ENCODE results near the gene HDAC3. TPM values are rescaled to one million over a fixed set of nuclear protein-coding genes. Genes with fewer than 3 reads are reported as not detected.

HDAC3 gene
- total RNA-seq, 1 donor, result 47.8 TPM

- H3K4me2 ChIP-seq (ENCODE audit: insufficient read depth, low read length), result no peak overlapping the region
- H3K36me3 ChIP-seq (ENCODE audit: insufficient read depth, low read length), result peaks cover 2% of the 10 kb centered on the region
- no peak overlapping the region for H3K27ac ChIP-seq (ENCODE audit: low read depth, low read length)
- H2AFZ ChIP-seq (ENCODE audit: low read length), result no peak overlapping the region
- no peak overlapping the region for H3K4me3 ChIP-seq (ENCODE audit: insufficient read depth, low read length)
- TF ChIP-seq CTCF (IDR thresholded peaks at IDR 0.05; ENCODE audit: extremely low read depth, low read depth, low read length), result no peak
- H3K9me3 ChIP-seq (ENCODE audit: low read depth, low read length), result no peaks in the 10 kb centered on the region
- H3K27me3 ChIP-seq (ENCODE audit: insufficient read depth, low read length), result no peaks in the 10 kb centered on the region
- H4K20me1 ChIP-seq (ENCODE audit: insufficient read depth, low read length), result no peaks in the 10 kb centered on the region
- H3K4me1 ChIP-seq (ENCODE audit: insufficient read depth, low read length), result peaks cover 8% of the 10 kb centered on the region
- no peaks in the 10 kb centered on the region for H3K79me2 ChIP-seq (ENCODE audit: insufficient read depth, low read length)
- DNase-seq (ENCODE audit: insufficient read length, low spot score, missing footprints), result peak; percentile 35
Observed at GRCh38 chr5:141672071-141672840, 35.6 kb upstream of the HDAC3 start.

- Histone ChIP-seq H4K20me1 (ENCODE audit: insufficient read depth, low read length) (no peaks in the 10 kb centered on the region), H3K27ac (ENCODE audit: low read depth, low read length) (peak overlapping the region; percentile 81), H2AFZ (ENCODE audit: low read length) (no peak overlapping the region), H3K36me3 (ENCODE audit: insufficient read depth, low read length) (peaks cover 2% of the 10 kb centered on the region), H3K27me3 (ENCODE audit: insufficient read depth, low read length) (no peaks in the 10 kb centered on the region), H3K4me2 (ENCODE audit: insufficient read depth, low read length) (no peak overlapping the region), H3K4me1 (ENCODE audit: insufficient read depth, low read length) (peaks cover 8% of the 10 kb centered on the region), H3K4me3 (ENCODE audit: insufficient read depth, low read length) (no peak overlapping the region), H3K9me3 (ENCODE audit: low read depth, low read length) (no peaks in the 10 kb centered on the region), H3K79me2 (ENCODE audit: insufficient read depth, low read length) (no peaks in the 10 kb centered on the region)
- DNase-seq (ENCODE audit: insufficient read length, low spot score, missing footprints), result peak; percentile 71
- peak; percentile 23 for TF ChIP-seq CTCF (IDR thresholded peaks at IDR 0.05; ENCODE audit: extremely low read depth, low read depth, low read length)
Observed at GRCh38 chr5:141669520-141669919, 32.9 kb upstream of the HDAC3 start.

- Histone ChIP-seq H3K9me3 (ENCODE audit: low read depth, low read length) (no peaks in the 10 kb centered on the region), H3K27ac (ENCODE audit: low read depth, low read length) (peak overlapping the region; percentile 81), H3K36me3 (ENCODE audit: insufficient read depth, low read length) (peaks cover 2% of the 10 kb centered on the region), H4K20me1 (ENCODE audit: insufficient read depth, low read length) (no peaks in the 10 kb centered on the region), H3K4me3 (ENCODE audit: insufficient read depth, low read length) (no peak overlapping the region), H3K27me3 (ENCODE audit: insufficient read depth, low read length) (no peaks in the 10 kb centered on the region), H3K4me2 (ENCODE audit: insufficient read depth, low read length) (no peak overlapping the region), H3K4me1 (ENCODE audit: insufficient read depth, low read length) (peaks cover 8% of the 10 kb centered on the region), H2AFZ (ENCODE audit: low read length) (no peak overlapping the region), H3K79me2 (ENCODE audit: insufficient read depth, low read length) (no peaks in the 10 kb centered on the region)
- no peak for TF ChIP-seq CTCF (IDR thresholded peaks at IDR 0.05; ENCODE audit: extremely low read depth, low read depth, low read length)
- DNase-seq (ENCODE audit: insufficient read length, low spot score, missing footprints), result peak; percentile 86
Observed at GRCh38 chr5:141668601-141669265, 32.1 kb upstream of the HDAC3 start.
